GM20000 (cell line): ENCODE data around the gene TBC1D8.

Source experiments
- DNase-seq: peaks from one replicate; pipeline ENCODE4 v3.0.0; 2012; ENCODE audit warnings: low spot score
- CTCF ChIP-seq: IDR thresholded peaks from 2 replicates; pipeline ENCODE4 v1.5.1; 2012; ENCODE audit warnings: mild to moderate bottlenecking, control low read depth; ENCODE audit errors: extremely low read depth, missing control alignments

The TBC1D8 gene

DNA sequence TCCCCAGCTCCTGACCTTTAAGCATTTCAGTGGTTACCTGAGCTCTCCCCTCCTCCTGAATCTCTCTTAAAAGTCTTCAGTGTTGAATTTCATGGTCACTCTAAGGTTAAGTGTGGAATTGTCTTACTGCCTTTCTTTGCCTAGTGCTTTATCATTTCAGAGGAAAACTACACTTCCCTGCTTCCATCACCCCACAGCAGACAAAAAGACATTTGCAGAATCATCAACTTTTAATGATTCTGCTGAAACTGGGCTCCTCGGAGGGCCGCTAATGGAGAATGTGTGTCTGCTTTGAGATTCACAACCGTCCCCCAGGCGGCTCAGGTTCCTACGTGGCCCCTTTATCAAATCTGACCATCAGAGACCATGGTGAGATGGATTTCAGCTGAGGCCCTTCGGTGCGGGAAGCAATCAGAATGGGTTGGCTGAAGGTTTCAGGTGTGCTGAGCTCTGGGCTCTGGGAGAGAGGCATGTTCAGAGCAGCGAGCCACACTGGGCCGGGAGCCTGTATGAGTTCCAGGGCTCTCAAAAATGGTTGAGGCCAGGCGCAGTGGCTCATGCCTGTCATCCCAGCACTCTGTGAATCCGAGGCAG lies 41.9 kb upstream of the TBC1D8 start:
- no peak for TF ChIP-seq CTCF
- DNase-seq: no peak

- DNase-seq: no peak
- no peak for TF ChIP-seq CTCF
Measured at GRCh38 chr2:101190747-101191516, 39.8 kb upstream of the TBC1D8 start.

DNA sequence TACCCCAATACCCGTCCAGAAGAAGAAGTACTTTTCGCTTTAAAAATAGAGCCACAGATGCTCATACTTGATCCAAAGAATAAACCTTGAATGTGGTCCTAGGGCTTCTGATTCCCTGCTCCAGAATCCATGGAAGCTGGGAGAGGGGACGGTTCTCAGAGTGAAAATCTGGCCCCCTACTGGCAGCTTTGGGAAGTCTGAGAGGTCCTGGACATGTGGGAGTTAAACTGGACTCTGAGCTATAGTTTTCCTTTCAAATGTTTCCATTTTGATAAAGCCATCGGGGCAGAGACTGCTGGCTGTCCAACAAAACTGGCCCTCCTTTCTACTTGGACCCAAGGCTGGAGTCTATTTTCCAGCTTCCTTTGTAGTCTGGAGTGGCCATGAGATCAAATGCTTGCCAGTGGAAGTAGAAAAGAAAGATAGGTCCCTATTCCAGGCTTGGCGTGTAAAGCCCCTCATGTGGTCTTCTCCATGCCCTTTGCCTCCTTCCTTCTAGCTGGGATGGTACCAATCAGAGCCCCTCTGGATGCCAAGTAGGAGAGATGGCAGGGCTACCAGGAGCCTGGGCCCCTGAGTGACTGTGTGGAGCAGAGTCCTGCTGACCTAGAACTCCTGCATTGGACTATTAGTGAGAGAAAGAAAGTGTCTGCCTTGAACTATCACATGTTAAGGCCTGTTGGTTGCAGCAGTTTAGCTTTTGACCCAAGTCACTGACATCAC lies 37.7 kb upstream of the TBC1D8 start:
- no peak for DNase-seq
- no peak for TF ChIP-seq CTCF

DNA sequence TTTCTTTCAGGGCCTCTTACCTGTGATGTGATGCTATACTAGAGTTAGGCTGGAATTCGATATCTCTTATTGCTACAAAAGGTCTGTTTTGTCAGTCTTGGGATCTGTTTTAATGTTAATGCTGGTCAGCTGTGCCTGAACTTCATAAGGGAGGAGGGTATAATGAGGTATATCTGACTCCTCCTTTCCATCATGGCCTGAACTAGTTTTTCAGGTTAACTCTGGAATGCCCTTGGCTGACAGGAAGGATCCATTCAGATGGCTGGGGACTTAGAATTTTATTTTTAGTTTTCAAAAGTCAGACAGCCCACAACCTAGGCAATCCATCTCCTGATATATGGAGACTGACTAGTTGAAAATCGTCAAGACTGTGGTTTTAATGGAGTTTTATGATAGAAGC lies 35.9 kb upstream of the TBC1D8 start:
- DNase-seq: no peak
- TF ChIP-seq CTCF: no peak

DNA sequence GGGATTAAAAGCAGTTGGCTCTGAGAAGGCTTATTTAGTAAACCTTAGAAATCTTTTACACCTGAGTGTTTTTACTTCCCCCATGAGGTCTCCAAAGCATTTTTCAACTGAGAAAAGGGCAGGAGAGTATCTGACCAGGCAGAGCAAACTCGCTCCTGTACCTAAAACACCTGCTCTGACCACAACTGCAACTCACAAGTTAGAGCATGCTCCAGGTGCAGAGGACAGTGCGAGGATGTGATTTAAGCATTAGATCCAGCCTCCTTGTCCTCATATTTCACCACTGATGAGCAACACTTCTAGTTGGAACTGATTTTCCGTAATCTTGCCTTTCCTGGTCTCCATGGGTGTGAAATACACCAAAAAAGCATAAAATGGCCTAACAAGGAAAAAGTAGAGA lies 34.5 kb upstream of the TBC1D8 start:
- DNase-seq: no peak
- no peak for TF ChIP-seq CTCF

GRCh38 chr2:101185085-101185484 lies 33.9 kb upstream of the TBC1D8 start:
- TF ChIP-seq CTCF: no peak
- DNase-seq: no peak

DNA sequence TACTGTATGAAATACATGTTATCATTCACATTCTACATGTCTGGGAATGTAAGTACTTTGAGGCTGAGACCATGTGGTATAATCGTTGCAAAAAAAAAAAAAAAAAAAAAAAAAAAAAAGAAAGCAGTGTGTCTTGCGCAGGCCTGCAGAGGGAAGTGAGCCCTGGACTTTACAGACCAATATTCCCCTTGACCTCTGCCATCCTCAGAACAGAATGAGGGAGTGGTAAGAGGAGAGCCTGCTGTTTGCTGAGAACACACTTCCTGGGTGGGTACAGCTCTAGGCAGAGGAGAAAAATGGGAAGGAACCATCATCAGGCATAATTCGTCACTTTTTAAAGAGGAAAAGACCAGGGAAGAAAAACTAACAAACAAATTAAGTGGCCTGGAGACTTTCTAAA lies 28.8 kb upstream of the TBC1D8 start:
- DNase-seq: no peak
- no peak for TF ChIP-seq CTCF
